Renal cortex interstitium (tissue), 11 donors: Measurements from ENCODE around the gene DRD2. TPM values are rescaled to one million over a fixed set of nuclear protein-coding genes. Genes with fewer than 3 reads are reported as not detected.
A peak's percentile ranks its signal among the peaks of the same experiment; 100 is the strongest.

Experiments
- DNase-seq, 11 donors: peaks; one replicate each; pipeline ENCODE4 v3.0.0-alpha.2; 2013; ENCODE audit warnings: low read depth in 9 of 11, low spot score in 4 of 11; ENCODE audit errors: extremely low read depth in 1 of 11
- polyA plus RNA-seq, 3 donors: library from polyadenylated mRNA; unstranded; fragments of 120-200 nt; gene quantifications; one replicate each; pipeline ENCODE4 v1.2.1, GENCODE V29; 2013; ENCODE audit not compliant: insufficient read length in 3 of 3

DRD2 gene
- polyA plus RNA-seq, 3 donors, result 0.26 to 1.4 (median 0.45) TPM

- DNase-seq, result no peak
Observed at GRCh38 chr11:113454455-113454854, 20.7 kb downstream of the DRD2 start.

- DNase-seq, result no peak
Observed at GRCh38 chr11:113449743-113450142, 25.5 kb downstream of the DRD2 start.

GRCh38 chr11:113448316-113448677 lies 26.9 kb downstream of the DRD2 start:
- no peak for DNase-seq

- no peak for DNase-seq
Observed at GRCh38 chr11:113447621-113448315, 27.4 kb downstream of the DRD2 start.

- DNase-seq, result no peak
Observed at GRCh38 chr11:113446938-113447337, 28.3 kb downstream of the DRD2 start.

- DNase-seq, result no peak
Observed at GRCh38 chr11:113446112-113446511, 29.1 kb downstream of the DRD2 start.

GRCh38 chr11:113444502-113445123 lies 30.6 kb downstream of the DRD2 start:
- peak in 5 of 11 donors; percentile 2 to 20 (median 6) for DNase-seq

- no peak for DNase-seq
Observed at GRCh38 chr11:113440816-113441215, 34.4 kb downstream of the DRD2 start.

GRCh38 chr11:113436672-113437252 lies 38.4 kb downstream of the DRD2 start:
- DNase-seq, result no peak

- DNase-seq, result no peak
Observed at GRCh38 chr11:113435190-113435968, 39.8 kb downstream of the DRD2 start.

- DNase-seq, result no peak
Observed at GRCh38 chr11:113431746-113432145, 43.5 kb downstream of the DRD2 start.

- DNase-seq, result no peak
Observed at GRCh38 chr11:113426686-113427085, 48.5 kb downstream of the DRD2 start.

- no peak for DNase-seq
Observed at GRCh38 chr11:113420808-113421207, 54.4 kb downstream of the DRD2 start.

GRCh38 chr11:113419454-113420003 lies 55.7 kb downstream of the DRD2 start:
- DNase-seq, result no peak

GRCh38 chr11:113417428-113417827 lies 57.8 kb downstream of the DRD2 start:
- DNase-seq, result no peak

GRCh38 chr11:113415343-113415742 lies 59.9 kb downstream of the DRD2 start:
- DNase-seq, result no peak

GRCh38 chr11:113412675-113413074 lies 62.5 kb downstream of the DRD2 start:
- DNase-seq, result no peak

GRCh38 chr11:113411536-113411935 lies 63.7 kb downstream of the DRD2 start:
- no peak for DNase-seq

GRCh38 chr11:113410414-113411135 lies 64.6 kb downstream of the DRD2 start:
- DNase-seq, result no peak
